Spleen (tissue), 7 donors: ENCODE measurements around the gene ATM.

Experiments
- CTCF ChIP-seq, 11 experiments: fragments of 200-600 bp in 7 of 11; fragments of 450-650 bp in 4 of 11; sonication (generic) in 4 of 11; IDR thresholded peaks in 8 of 11; conservative IDR thresholded peaks in 3 of 11; 1 replicate in 7 of 11; 2 replicates in 4 of 11; pipeline versions ENCODE4 v1.4.0 to v1.8.0; 2016 to 2021; ENCODE audit warnings: antibody characterized with exemption in 11 of 11, inconsistent platforms in 4 of 11, mild to moderate bottlenecking in 1 of 11
- POLR2A ChIP-seq, 3 donors: fragments of 450-650 bp; IDR thresholded peaks; one replicate each; pipeline ENCODE4 v1.5.1; 2017; ENCODE audit warnings: antibody characterized with exemption in 3 of 3, mild to moderate bottlenecking in 1 of 3
- POLR2AphosphoS5 ChIP-seq, 3 donors: sonication (generic); formaldehyde crosslinking; IDR thresholded peaks; one replicate each; pipeline ENCODE4 v1.5.1; 2017; ENCODE audit warnings: antibody characterized with exemption in 3 of 3
- donor health status: DM: no; HTN: no; CAD: no; lungs with moderate emphysema.
- donor health status: DM: no; HTN: no; CAD: no.
- donor health status: DM: no; HTN: no; CAD: no.

DNA sequence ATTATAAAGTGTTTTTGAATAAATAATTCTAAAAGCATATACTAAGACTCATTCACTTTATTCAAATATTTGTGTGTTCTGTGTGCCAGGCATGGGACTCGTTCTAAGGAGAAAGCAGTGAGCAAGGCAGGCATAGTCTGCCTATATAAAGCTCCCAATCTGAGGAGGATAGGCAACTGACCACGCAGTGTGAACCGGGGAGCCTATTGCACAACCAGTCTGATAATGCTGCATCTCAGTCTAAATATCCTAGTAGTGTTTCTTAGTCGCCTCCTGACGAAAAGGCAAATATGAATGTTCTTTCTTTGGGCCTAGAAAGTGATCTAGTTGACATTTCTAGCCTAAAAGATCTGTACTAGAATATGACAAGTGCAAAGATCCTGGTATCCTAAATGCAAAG, 146.2 kb downstream of the ATM start:
- TF ChIP-seq POLR2A (IDR thresholded peaks at IDR 0.05) (no peak), CTCF (IDR thresholded peaks at IDR 0.05 in 8 of 11, conservative IDR thresholded peaks at IDR 0.05 in 3 of 11) (no peak), POLR2AphosphoS5 (IDR thresholded peaks at IDR 0.05) (no peak)
